ENCODE measurements around the gene BMP5.
"Not testable (repeated sequence)": the region's sequence is repeated elsewhere in the genome, so short reads cannot be mapped to it uniquely, and the experiment has no call there.

BMP5 gene

GRCh38 chr6:55875400-55875799 is at the start of gene BMP5:
TSS of gene BMP5 (minus strand) at chr6:55875590. CDS start at chr6:55874865, 725 bp downstream.
- no peak for DNase-seq
- in situ Hi-C loops (cut with HindIII; ENCODE audit: low pct_ligation_motif_present, low pct_unique_long_range_greater_than_20kb, low sequenced_read_pairs), result no loop called here

DNA sequence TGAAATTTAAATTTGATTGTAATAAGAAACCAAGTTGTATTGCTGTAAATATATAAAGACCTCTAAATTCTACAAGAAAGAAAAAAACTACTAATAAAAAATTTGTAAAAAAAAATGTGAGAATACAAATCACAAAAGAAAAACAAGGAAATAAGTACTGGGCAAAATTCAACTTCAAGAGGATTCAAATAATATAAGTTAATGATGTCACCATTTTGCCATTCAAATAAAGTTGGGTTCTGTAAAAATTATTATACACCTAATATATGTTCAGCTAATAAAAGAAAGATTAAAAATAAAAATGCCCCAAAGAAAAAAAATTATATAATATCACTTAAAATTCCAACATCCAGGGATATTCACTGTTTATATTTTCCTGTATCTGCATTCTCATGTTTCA is 47.0 kb upstream of the BMP5 start:
- no peak for DNase-seq
- in situ Hi-C loops (cut with HindIII; ENCODE audit: low pct_ligation_motif_present, low pct_unique_long_range_greater_than_20kb, low sequenced_read_pairs), result no loop called here

DNA sequence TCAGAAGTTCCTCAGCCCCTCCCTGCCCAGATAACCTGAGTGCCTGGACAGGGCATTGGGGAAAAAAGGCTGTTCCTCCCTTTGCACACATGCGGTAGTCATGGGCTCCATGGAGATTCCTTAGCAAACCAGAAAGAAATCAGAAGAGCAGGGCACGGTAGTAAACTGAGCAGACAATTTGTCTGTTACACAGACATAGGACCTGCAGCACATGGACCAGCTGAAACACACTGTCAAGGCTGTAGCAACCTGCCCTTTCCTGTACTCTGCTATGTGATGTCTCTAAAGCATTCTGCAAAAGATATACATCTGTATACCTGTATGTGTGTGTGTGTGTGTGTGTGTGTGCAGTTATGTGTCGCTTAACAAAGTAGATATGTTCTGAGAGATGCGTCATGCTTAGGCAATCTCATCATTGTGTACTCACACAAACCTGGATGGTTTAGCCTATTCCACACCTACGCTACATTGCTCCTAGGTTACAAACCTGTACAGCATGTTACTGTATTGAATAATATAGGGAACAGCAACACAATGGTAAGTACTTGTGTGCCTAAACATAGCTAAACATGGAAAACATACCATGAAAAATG is 44.4 kb upstream of the BMP5 start:
- in situ Hi-C loops (cut with HindIII; ENCODE audit: low pct_ligation_motif_present, low pct_unique_long_range_greater_than_20kb, low sequenced_read_pairs), result no loop called here
- DNase-seq, result no peak

DNA sequence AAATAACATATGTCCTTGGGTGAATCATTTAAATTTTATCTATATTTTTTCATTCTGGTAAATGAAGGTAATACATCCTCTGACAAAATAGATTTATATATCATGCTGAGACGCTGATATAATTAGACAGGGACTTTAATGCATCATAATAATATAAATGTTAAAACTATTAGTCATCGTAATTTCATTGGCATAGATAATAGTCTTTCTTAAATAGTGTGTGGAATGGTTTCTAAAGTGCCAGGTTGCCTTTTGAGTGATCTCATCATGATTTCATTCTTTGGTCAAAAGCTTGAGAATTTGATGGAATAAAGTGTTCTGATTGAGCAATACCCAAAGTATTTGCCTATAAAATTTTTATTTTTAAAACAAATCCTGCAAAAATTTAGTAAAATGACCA is 43.2 kb upstream of the BMP5 start:
- no peak for DNase-seq
- in situ Hi-C loops (cut with HindIII; ENCODE audit: low pct_ligation_motif_present, low pct_unique_long_range_greater_than_20kb, low sequenced_read_pairs), result no loop called here

GRCh38 chr6:55917751-55918415 is 42.5 kb upstream of the BMP5 start:
- no peak for DNase-seq

GRCh38 chr6:55916188-55916587 is 40.8 kb upstream of the BMP5 start:
- DNase-seq, result no peak
- in situ Hi-C loops (cut with HindIII; ENCODE audit: low pct_ligation_motif_present, low pct_unique_long_range_greater_than_20kb, low sequenced_read_pairs), result no loop called here

More at GRCh38 chr6:55917751-55918415, 42.5 kb upstream of the BMP5 start:
- in situ Hi-C loops (cut with HindIII; ENCODE audit: low pct_ligation_motif_present, low pct_unique_long_range_greater_than_20kb, low sequenced_read_pairs), result no loop called here

GRCh38 chr6:55913228-55914195 is 38.1 kb upstream of the BMP5 start:
- in situ Hi-C loops (cut with HindIII; ENCODE audit: low pct_ligation_motif_present, low pct_unique_long_range_greater_than_20kb, low sequenced_read_pairs), result no loop called here
- DNase-seq, result no peak

GRCh38 chr6:55910466-55910865 is 35.1 kb upstream of the BMP5 start:
- DNase-seq; in situ Hi-C loops (cut with HindIII; ENCODE audit: low pct_ligation_motif_present, low pct_unique_long_range_greater_than_20kb, low sequenced_read_pairs): not testable (repeated sequence)

DNA sequence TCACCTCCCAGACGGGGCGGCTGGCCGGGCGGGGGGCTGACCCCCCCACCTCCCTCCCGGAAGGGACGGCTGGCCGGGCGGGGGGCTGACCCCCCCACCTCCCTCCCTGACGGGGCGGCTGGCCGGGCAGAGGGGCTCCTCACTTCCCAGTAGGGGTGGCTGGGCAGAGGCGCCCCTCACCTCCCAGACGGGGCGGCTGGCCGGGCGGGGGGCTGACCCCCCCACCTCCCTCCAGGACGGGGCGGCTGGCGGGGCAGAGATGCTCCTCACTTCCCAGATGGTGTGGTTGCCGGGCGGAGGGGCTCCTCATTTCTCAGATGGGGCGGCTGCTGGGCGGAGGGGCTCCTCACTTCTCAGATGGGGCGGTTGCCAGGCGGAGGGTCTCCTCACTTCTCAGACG is 34.5 kb upstream of the BMP5 start:
- DNase-seq; in situ Hi-C loops (cut with HindIII; ENCODE audit: low pct_ligation_motif_present, low pct_unique_long_range_greater_than_20kb, low sequenced_read_pairs): not testable (repeated sequence)

DNA sequence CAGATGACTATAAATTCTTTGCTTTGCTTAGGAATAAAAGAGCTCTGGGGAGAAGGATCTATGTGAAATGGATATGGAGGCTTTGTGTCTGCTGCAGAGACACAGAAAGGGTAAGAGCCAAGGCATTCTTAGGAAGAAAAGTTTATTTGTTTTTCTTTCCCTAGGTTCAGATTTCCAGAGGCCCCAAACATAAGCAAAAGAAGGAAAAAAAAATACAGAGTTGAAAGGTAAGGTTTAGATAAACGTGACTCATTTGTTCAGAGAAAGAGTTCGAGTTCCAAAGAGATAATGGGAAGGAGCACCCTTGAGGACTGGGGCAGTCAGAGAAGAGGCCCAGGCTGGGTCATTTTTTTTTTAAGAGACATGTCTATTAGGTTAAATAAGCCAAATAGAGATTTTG is 27.4 kb upstream of the BMP5 start:
- no peak for DNase-seq
- in situ Hi-C loops (cut with HindIII; ENCODE audit: low pct_ligation_motif_present, low pct_unique_long_range_greater_than_20kb, low sequenced_read_pairs), result no loop called here

- in situ Hi-C loops (cut with HindIII; ENCODE audit: low pct_ligation_motif_present, low pct_unique_long_range_greater_than_20kb, low sequenced_read_pairs), result no loop called here
- peak; percentile 38 for DNase-seq
Observed at GRCh38 chr6:55901765-55902270, 26.4 kb upstream of the BMP5 start.

GRCh38 chr6:55898342-55898741 is 23.0 kb upstream of the BMP5 start:
- DNase-seq, result peak; percentile 56
- in situ Hi-C loops (cut with HindIII; ENCODE audit: low pct_ligation_motif_present, low pct_unique_long_range_greater_than_20kb, low sequenced_read_pairs), result no loop called here

GRCh38 chr6:55897346-55897745 is 22.0 kb upstream of the BMP5 start:
- in situ Hi-C loops (cut with HindIII; ENCODE audit: low pct_ligation_motif_present, low pct_unique_long_range_greater_than_20kb, low sequenced_read_pairs), result no loop called here
- no peak for DNase-seq

- in situ Hi-C loops (cut with HindIII; ENCODE audit: low pct_ligation_motif_present, low pct_unique_long_range_greater_than_20kb, low sequenced_read_pairs), result no loop called here
- no peak for DNase-seq
Observed at GRCh38 chr6:55895972-55896730, 20.8 kb upstream of the BMP5 start.

DNA sequence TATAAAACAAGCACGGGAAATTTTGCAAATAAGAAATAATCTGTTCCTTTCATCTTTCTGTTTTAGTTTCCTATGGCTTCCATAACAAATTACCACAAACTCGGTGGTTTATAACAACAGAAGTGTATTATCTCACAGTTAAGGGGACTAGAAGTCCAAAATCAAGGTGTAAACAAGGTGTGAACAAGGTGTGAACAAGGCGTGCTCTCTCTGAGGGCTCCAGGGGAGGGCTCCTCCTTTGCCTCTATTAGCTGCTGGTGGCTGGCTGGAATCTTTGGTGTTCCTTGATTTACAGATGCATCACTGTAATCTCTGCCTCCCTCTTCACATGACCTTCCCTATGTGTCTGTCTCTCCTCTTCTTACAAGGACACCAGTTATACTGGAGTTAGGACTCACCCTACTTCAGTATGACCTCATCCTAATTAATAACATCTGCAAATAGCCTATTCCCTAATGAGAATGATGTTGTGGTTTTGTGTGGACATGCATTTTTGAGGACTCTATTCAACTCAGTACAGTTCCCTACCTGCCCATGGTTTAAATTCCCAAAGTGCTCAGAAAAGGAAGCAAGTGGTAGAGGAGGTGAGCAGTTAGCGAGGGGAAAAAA is 17.5 kb upstream of the BMP5 start:
- DNase-seq, result no peak
- in situ Hi-C loops (cut with HindIII; ENCODE audit: low pct_ligation_motif_present, low pct_unique_long_range_greater_than_20kb, low sequenced_read_pairs), result no loop called here

DNA sequence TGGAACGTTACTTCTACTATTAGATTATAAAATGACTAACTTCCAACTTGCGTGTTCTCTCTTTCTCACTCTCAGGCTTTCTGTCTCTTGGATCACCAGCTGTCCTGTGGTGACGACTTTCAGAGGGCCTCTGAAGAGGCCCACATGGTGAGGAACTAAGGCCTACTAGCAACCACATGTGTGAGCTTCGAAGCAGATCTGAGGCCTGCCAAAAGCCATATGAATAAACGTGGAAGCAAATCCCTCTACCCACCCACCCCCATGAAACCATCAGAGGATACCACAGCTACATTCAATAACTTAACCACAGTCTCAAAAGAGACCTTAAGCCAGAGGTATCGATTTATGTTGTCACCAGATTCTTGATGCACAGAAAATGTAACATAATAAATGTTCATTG is 13.5 kb upstream of the BMP5 start:
- in situ Hi-C loops (cut with HindIII; ENCODE audit: low pct_ligation_motif_present, low pct_unique_long_range_greater_than_20kb, low sequenced_read_pairs), result no loop called here
- DNase-seq, result no peak

DNA sequence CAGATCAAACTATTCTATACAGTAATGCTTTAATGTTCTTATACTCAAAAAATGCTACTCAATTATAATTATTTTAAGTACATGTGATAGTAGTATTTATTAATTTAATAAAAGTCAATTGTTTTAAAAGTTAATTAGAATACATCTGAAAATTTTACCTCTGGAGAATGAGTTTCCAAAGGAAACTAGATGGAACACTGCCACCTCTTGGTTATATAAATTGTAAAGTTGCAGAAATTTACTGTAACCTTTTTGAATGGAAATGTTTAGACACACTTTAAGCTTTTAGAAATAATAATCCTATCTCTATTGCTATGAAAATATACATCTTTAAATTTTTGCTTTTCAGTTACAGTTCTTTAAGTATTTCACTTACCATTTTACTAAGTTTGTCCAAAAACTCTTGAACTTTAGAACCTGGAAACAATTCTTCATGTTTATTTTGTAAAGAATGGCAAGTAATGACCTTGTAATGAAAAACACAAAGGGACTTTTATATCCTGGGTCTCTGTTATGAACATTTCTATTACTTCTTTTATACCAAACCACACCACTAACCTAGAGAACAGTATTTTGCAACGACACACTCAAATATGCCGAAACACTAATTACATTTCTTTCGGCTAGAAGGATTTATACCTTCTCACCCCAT is 10.9 kb upstream of the BMP5 start:
- DNase-seq, result peak; percentile 29

More for the DNA sequence above, 10.9 kb upstream of the BMP5 start:
- in situ Hi-C loops (cut with HindIII; ENCODE audit: low pct_ligation_motif_present, low pct_unique_long_range_greater_than_20kb, low sequenced_read_pairs), result no loop called here
